Panc1 (cell line): ENCODE results near the gene BBS5.

ENCODE experiments used
- CTCF ChIP-seq: fragments of 450-650 bp; IDR thresholded peaks from 2 replicates; pipeline ENCODE4 v1.5.1; 2017; ENCODE audit warnings: mild to moderate bottlenecking
- POLR2AphosphoS5 ChIP-seq: IDR thresholded peaks from 2 replicates; pipeline ENCODE4 v1.6.1; 2012; ENCODE audit warnings: mild to moderate bottlenecking, low read depth, low read length, moderate library complexity
- REST ChIP-seq, 2 experiments: IDR thresholded peaks; 2 replicates each; pipeline ENCODE4 v1.6.1; 2011 to 2012; ENCODE audit warnings: low read depth in 2 of 2, control low read depth in 1 of 2, low read length in 1 of 2, mild to moderate bottlenecking in 1 of 2, moderate library complexity in 1 of 2; ENCODE audit not compliant: insufficient read depth in 1 of 2
- SIN3A ChIP-seq: IDR thresholded peaks from 2 replicates; pipeline ENCODE4 v1.6.1; 2012; ENCODE audit warnings: low read depth, mild to moderate bottlenecking, low read length, moderate library complexity, borderline replicate concordance; ENCODE audit not compliant: insufficient read depth
- TCF7L2 ChIP-seq: IDR thresholded peaks from 2 replicates; pipeline ENCODE4 v1.6.1; 2011; ENCODE audit warnings: mild to moderate bottlenecking, low read depth, low read length, inconsistent platforms

GRCh38 chr2:169523681-169524080 is 44.4 kb downstream of the BBS5 start:
- TF ChIP-seq POLR2AphosphoS5 = no peak
- TF ChIP-seq CTCF = no peak
- TF ChIP-seq SIN3A = no peak
- TF ChIP-seq TCF7L2 = no peak
- TF ChIP-seq REST (IDR thresholded peaks at IDR 0.05; ENCODE audit: insufficient read depth in 1 of 2, low read depth in 2 of 2, low read length in 1 of 2) = no peak
